ENCODE data around the gene ELF4. TPM values are rescaled to one million over a fixed set of nuclear protein-coding genes. Genes with fewer than 3 reads are reported as not detected.

ELF4 gene
- total RNA-seq, 1 donor from 2014 or later = not detected

GRCh38 chrX:130155564-130155963 lies 45.3 kb upstream of the ELF4 start:
- no peak for DNase-seq (ENCODE audit: low spot score)
- Histone ChIP-seq H3K4me1 (no peaks in the 10 kb centered on the region), H3K9ac (no peak overlapping the region), H3K4me2 (no peak overlapping the region), H3K36me3 (no peaks in the 10 kb centered on the region), H4K20me1 (ENCODE audit: low read depth) (no peaks in the 10 kb centered on the region), H3K27me3 (no peaks in the 10 kb centered on the region), H3K9me3 (ENCODE audit: low read depth) (no peaks in the 10 kb centered on the region), H3F3A (ENCODE audit: low read depth) (no peaks in the 10 kb centered on the region), H3K27ac (no peak overlapping the region), H2AFZ (replicated peaks) (no peak overlapping the region), H3K4me3 (no peak overlapping the region), H3K79me2 (ENCODE audit: low read depth) (no peaks in the 10 kb centered on the region)
- peaks cover 4% of the 10 kb centered on the region for H3K36me3 Mint-ChIP-seq
- H3K9me3 Mint-ChIP-seq = no peaks in the 10 kb centered on the region
- TF ChIP-seq EZH2 (IDR thresholded peaks at IDR 0.05) = no peak
- no peak for TF ChIP-seq EZH2phosphoT487 (IDR thresholded peaks at IDR 0.05)
- TF ChIP-seq, protein P1, sequence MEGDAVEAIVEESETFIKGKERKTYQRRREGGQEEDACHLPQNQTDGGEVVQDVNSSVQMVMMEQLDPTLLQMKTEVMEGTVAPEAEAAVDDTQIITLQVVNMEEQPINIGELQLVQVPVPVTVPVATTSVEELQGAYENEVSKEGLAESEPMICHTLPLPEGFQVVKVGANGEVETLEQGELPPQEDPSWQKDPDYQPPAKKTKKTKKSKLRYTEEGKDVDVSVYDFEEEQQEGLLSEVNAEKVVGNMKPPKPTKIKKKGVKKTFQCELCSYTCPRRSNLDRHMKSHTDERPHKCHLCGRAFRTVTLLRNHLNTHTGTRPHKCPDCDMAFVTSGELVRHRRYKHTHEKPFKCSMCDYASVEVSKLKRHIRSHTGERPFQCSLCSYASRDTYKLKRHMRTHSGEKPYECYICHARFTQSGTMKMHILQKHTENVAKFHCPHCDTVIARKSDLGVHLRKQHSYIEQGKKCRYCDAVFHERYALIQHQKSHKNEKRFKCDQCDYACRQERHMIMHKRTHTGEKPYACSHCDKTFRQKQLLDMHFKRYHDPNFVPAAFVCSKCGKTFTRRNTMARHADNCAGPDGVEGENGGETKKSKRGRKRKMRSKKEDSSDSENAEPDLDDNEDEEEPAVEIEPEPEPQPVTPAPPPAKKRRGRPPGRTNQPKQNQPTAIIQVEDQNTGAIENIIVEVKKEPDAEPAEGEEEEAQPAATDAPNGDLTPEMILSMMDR (IDR thresholded peaks at IDR 0.05) = no peak
- H3K27ac Mint-ChIP-seq = no peak overlapping the region
- H3K27me3 Mint-ChIP-seq (ENCODE audit: insufficient read depth, low read depth) = no peaks in the 10 kb centered on the region
- H3K4me3 Mint-ChIP-seq = no peak overlapping the region
- no peaks in the 10 kb centered on the region for H3K4me1 Mint-ChIP-seq

- no peak overlapping the region for H3K27ac Mint-ChIP-seq
- Histone ChIP-seq H3K27me3 (no peaks in the 10 kb centered on the region), H3K36me3 (no peaks in the 10 kb centered on the region), H3K79me2 (ENCODE audit: low read depth) (no peaks in the 10 kb centered on the region), H3K4me1 (no peaks in the 10 kb centered on the region), H3K4me2 (no peak overlapping the region), H2AFZ (replicated peaks) (no peak overlapping the region), H3F3A (ENCODE audit: low read depth) (no peaks in the 10 kb centered on the region), H3K9ac (no peak overlapping the region), H3K4me3 (no peak overlapping the region), H3K9me3 (ENCODE audit: low read depth) (no peaks in the 10 kb centered on the region), H4K20me1 (ENCODE audit: low read depth) (no peaks in the 10 kb centered on the region), H3K27ac (no peak overlapping the region)
- no peak overlapping the region for H3K4me3 Mint-ChIP-seq
- H3K27me3 Mint-ChIP-seq (ENCODE audit: insufficient read depth, low read depth) = no peaks in the 10 kb centered on the region
- peaks cover 25% of the 10 kb centered on the region for H3K36me3 Mint-ChIP-seq
- no peaks in the 10 kb centered on the region for H3K9me3 Mint-ChIP-seq
- TF ChIP-seq EZH2phosphoT487 (IDR thresholded peaks at IDR 0.05) = no peak
- no peak for TF ChIP-seq EZH2 (IDR thresholded peaks at IDR 0.05)
- TF ChIP-seq, protein P1 (IDR thresholded peaks at IDR 0.05) = no peak
- no peak for DNase-seq (ENCODE audit: low spot score)
- H3K4me1 Mint-ChIP-seq = no peaks in the 10 kb centered on the region
Observed at GRCh38 chrX:130147631-130148030, 37.3 kb upstream of the ELF4 start.

DNA sequence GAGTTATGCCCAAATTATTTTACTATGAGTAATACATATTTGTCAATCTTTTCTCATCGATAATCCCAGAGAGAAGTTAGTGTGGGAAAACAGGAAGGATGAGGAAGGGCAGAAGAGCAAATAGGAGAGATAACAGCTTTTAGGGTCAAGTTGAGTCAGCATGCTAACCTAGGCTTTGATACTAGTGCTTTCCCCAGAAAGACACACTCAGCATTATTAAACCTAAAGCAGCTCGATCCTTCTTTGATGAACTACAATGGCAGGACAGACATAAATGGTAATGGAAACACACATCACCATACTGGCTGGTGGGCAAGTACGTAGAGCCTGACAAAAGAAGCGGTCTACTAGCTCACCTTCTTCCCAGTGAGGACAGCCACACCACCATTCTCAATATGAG lies 34.8 kb upstream of the ELF4 start:
- H3K9me3 Mint-ChIP-seq = no peaks in the 10 kb centered on the region
- H3K4me1 Mint-ChIP-seq = peaks cover under 1% of the 10 kb centered on the region
- H3K27ac ChIP-seq = no peak overlapping the region
- no peaks in the 10 kb centered on the region for H3K79me2 ChIP-seq (ENCODE audit: low read depth)
- H3F3A ChIP-seq (ENCODE audit: low read depth) = peaks cover 3% of the 10 kb centered on the region
- DNase-seq (ENCODE audit: low spot score) = no peak
- no peaks in the 10 kb centered on the region for H4K20me1 ChIP-seq (ENCODE audit: low read depth)
- no peaks in the 10 kb centered on the region for H3K27me3 Mint-ChIP-seq (ENCODE audit: insufficient read depth, low read depth)
- H3K4me3 ChIP-seq = no peak overlapping the region
- H3K4me2 ChIP-seq = no peak overlapping the region
- no peak overlapping the region for H3K9ac ChIP-seq
- no peak overlapping the region for H3K27ac Mint-ChIP-seq
- H3K36me3 ChIP-seq = no peaks in the 10 kb centered on the region
- H2AFZ ChIP-seq (replicated peaks) = no peak overlapping the region
- H3K4me1 ChIP-seq = peaks cover 2% of the 10 kb centered on the region
- H3K36me3 Mint-ChIP-seq = peaks cover 39% of the 10 kb centered on the region
- no peak overlapping the region for H3K4me3 Mint-ChIP-seq
- H3K9me3 ChIP-seq (ENCODE audit: low read depth) = no peaks in the 10 kb centered on the region
- H3K27me3 ChIP-seq = no peaks in the 10 kb centered on the region
- TF ChIP-seq, protein P1 (IDR thresholded peaks at IDR 0.05) = no peak
- no peak for TF ChIP-seq EZH2phosphoT487 (IDR thresholded peaks at IDR 0.05)
- no peak for TF ChIP-seq EZH2 (IDR thresholded peaks at IDR 0.05)
